Chondrocyte (in vitro differentiated cells): Measurements from ENCODE around the gene UPF2. TPM values are rescaled to one million over a fixed set of nuclear protein-coding genes. Genes with fewer than 3 reads are reported as not detected.
A peak's percentile ranks its signal among the peaks of the same experiment; 100 is the strongest.
"Not testable (repeated sequence)": the region's sequence is repeated elsewhere in the genome, so short reads cannot be mapped to it uniquely, and the experiment has no call there.

Experiments used
- DNase-seq: peaks from one replicate; pipeline ENCODE4 v3.0.0; 2021; ENCODE audit warnings: mixed read lengths, low spot score
- H3K27ac Mint-ChIP-seq: one replicate; pipeline ENCODE4 v1.8.0; 2021; ENCODE audit warnings: mild to moderate bottlenecking, moderate library complexity, mixed read lengths; ENCODE audit not compliant: unreplicated experiment
- H3K27me3 Mint-ChIP-seq: 2 replicates; pipeline ENCODE4 v1.8.0; 2021; ENCODE audit warnings: low read depth, mixed read lengths
- H3K36me3 Mint-ChIP-seq: 2 replicates; pipeline ENCODE4 v1.8.0; 2021; ENCODE audit warnings: low read depth, mixed read lengths
- H3K4me1 Mint-ChIP-seq: 2 replicates; pipeline ENCODE4 v1.8.0; 2021; ENCODE audit warnings: low read depth, mild to moderate bottlenecking, mixed read lengths
- H3K4me3 Mint-ChIP-seq: one replicate; pipeline ENCODE4 v1.8.0; 2021; ENCODE audit warnings: mild to moderate bottlenecking, moderate library complexity, mixed read lengths; ENCODE audit not compliant: unreplicated experiment
- H3K9me3 Mint-ChIP-seq: 2 replicates; pipeline ENCODE4 v1.8.0; 2021; ENCODE audit warnings: low read depth, mixed read lengths
- total RNA-seq: library from RNA; stranded (reverse); gene quantifications from 3 replicates; pipeline ENCODE4 v1.2.1, GENCODE V29; 2021
- TF ChIP-seq, protein P1 (sequence below): fragments of 200-600 bp; sonication (generic); IDR thresholded peaks from 2 replicates; pipeline ENCODE4 v1.5.0; 2021; ENCODE audit warnings: antibody characterized with exemption, mild to moderate bottlenecking, moderate library complexity

Gene UPF2
- total RNA-seq, 1 donor from 2014 or later, result 20.3 TPM

DNA sequence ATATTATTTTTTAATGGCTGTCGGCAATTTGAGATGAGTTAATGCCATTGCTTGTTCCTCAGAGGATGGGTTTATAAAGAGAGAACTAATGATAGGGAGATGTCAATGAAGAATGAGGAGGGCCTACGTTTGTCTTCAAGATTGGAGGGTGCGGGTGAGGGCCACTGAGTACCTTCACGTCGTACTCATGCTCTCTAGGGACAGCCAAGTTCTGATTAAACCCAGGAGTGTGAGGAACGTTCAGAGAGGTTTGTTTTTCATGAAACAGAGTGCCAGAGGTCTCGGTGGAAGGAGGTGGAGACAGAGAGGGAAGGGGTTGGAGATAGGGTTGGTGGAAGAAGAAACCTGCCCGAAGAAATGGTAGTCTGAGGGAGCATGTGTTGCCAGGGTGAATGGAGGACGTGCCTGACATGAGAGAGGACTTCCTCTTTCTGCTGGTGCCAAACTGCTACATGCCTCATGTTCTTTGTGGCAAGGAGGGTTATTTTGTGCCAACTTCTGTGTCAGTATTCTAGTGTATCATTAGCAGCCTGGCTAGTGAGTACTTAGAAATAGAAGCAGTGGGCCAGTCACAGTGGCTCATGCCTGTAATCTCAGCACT lies 35.1 kb upstream of the UPF2 start:
- TF ChIP-seq, protein P1, sequence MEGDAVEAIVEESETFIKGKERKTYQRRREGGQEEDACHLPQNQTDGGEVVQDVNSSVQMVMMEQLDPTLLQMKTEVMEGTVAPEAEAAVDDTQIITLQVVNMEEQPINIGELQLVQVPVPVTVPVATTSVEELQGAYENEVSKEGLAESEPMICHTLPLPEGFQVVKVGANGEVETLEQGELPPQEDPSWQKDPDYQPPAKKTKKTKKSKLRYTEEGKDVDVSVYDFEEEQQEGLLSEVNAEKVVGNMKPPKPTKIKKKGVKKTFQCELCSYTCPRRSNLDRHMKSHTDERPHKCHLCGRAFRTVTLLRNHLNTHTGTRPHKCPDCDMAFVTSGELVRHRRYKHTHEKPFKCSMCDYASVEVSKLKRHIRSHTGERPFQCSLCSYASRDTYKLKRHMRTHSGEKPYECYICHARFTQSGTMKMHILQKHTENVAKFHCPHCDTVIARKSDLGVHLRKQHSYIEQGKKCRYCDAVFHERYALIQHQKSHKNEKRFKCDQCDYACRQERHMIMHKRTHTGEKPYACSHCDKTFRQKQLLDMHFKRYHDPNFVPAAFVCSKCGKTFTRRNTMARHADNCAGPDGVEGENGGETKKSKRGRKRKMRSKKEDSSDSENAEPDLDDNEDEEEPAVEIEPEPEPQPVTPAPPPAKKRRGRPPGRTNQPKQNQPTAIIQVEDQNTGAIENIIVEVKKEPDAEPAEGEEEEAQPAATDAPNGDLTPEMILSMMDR, result no peak
- Mint-ChIP-seq H3K27me3 (no peaks in the 10 kb centered on the region), H3K9me3 (no peaks in the 10 kb centered on the region), H3K27ac (no peak overlapping the region), H3K36me3 (peaks cover 3% of the 10 kb centered on the region), H3K4me3 (no peak overlapping the region), H3K4me1 (no peaks in the 10 kb centered on the region)
- no peak for DNase-seq

DNA sequence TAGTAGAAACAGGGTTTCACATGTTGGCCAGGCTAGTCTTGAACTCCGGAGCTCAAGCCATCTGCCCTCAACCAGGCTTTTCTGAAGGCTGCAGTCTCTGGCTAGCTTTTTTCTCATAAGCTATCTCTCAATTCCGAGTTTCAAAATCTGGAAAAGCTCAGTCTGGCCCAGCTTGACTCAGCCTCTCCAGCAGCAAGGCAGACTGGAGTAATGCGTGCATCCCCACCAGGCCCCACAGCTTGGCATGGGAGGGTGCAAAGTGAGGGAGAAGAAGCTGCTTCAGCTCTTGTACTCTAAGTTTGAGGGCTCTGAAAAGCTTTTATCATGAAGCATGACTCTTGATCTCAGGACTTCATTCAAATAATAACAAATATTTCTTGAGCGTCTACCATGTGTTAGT lies 30.9 kb upstream of the UPF2 start:
- Mint-ChIP-seq H3K9me3 (no peaks in the 10 kb centered on the region), H3K27ac (no peak overlapping the region)

DNA sequence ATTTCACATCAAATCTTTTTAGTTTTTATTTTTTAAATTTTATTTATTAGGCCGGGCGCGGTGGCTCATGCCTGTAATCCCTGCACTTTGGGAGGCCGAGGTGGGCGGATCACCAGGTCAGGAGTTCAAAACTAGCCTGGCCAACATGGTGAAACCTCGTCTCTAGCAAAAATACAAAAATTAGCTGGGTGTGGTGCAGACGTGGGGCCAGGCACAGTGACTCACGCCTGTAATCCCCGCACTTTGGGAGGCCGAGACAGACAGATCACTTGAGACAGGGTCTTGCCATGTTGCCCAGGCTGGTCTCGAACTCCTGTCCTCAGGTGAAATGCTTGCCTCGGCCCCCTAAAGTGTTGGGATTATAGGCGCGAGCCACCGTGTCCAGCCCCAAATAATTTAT lies 28.8 kb upstream of the UPF2 start:
- peaks cover 26% of the 10 kb centered on the region for H3K4me1 Mint-ChIP-seq
- H3K9me3 Mint-ChIP-seq, H3K27me3 Mint-ChIP-seq, DNase-seq, H3K27ac Mint-ChIP-seq, H3K4me3 Mint-ChIP-seq, H3K36me3 Mint-ChIP-seq: not testable (repeated sequence)

More for the DNA sequence above, 30.9 kb upstream of the UPF2 start:
- no peaks in the 10 kb centered on the region for H3K27me3 Mint-ChIP-seq
- H3K4me1 Mint-ChIP-seq, result peaks cover 18% of the 10 kb centered on the region
- H3K4me3 Mint-ChIP-seq, result no peak overlapping the region
- no peak for DNase-seq
- H3K36me3 Mint-ChIP-seq, result peaks cover 2% of the 10 kb centered on the region
- TF ChIP-seq, protein P1, result no peak

DNA sequence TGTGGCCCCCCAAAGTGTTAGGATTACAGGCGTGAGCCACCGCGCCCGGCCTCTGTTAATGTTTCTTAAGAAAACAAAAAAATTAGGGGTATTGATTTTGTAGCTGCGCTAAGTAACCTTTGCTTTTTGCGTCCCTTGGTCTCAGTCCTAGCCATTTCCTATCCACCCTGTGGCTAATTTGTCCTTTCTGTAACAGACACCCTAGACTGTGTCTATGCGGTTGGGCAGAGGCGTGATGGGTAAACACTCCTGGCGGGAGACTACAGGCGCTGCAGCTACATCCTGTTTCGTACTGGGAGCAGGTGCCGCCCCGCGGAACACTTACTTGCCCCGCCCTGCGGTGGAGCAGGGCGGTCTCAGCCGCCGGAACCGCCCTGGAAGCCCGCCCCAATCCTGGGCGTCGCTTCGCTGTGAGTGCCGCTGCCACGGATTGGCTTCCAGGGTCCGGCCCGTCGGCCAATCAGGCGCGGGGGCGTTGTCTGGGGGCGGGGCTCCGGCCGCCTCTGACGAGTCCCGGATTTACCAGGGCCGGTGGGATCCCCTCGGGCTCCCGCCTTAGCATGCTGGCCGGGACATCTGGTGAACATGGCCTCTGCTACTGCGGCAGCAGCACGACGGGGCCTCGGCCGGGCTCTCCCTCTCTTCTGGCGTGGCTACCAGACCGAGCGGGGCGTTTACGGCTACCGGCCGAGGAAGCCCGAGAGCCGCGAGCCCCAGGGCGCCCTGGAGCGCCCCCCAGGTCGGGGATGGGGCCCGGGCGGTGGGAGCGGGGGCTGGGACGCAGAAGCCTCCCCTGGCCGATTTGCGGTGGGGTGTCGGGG lies 26.1 kb upstream of the UPF2 start, which contains the start of gene DHTKD1:
Gene DHTKD1, plus strand, starts transcription at position 506 of the 821 bp plus-strand sequence. Its CDS starts 80 bp downstream, at position 586.
- peaks cover 26% of the 10 kb centered on the region for H3K4me1 Mint-ChIP-seq
- TF ChIP-seq, protein P1, result peak; percentile 60
- H3K36me3 Mint-ChIP-seq, result no peaks in the 10 kb centered on the region
- H3K4me3 Mint-ChIP-seq, result peak within 1 kb of the TSS; percentile 77
- H3K27ac Mint-ChIP-seq, result peak within 1 kb of the TSS; percentile 80
- DNase-seq, result peak; percentile 100
- H3K27me3 Mint-ChIP-seq, result no peaks in the 10 kb centered on the region
- H3K9me3 Mint-ChIP-seq, result no peaks in the 10 kb centered on the region

DNA sequence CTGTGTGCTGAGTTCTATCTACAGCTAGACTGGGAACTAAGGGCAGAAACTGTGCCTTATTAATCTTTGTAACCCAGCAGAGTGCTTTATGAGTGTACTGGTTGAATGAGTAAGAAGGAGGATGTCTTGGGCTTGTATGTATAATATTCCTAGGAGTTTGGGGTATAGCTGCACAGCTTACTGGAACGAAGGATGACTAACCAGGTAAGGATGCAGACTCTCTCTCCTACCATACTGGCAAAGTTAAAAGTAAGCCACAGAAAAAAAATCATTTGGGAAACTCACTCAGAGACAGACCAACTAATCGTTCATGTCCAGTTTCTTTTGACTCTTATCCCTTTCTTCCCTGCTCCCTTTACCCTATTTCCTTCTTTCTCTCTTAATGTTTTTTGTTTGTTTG lies 24.7 kb upstream of the UPF2 start:
- TF ChIP-seq, protein P1, result no peak
- Mint-ChIP-seq H3K4me1 (peaks cover 26% of the 10 kb centered on the region), H3K4me3 (no peak overlapping the region), H3K27ac (peak overlapping the region; percentile 33), H3K36me3 (no peaks in the 10 kb centered on the region), H3K9me3 (no peaks in the 10 kb centered on the region), H3K27me3 (peaks cover 3% of the 10 kb centered on the region)
- DNase-seq, result no peak
